ENCODE measurements around the gene CLN3.

- TF ChIP-seq CTCF (IDR thresholded peaks at IDR 0.05) (no peak), POLR2A (IDR thresholded peaks at IDR 0.05) (no peak)
These were observed 10.4 kb upstream of the CLN3 start for GRCh38 chr16:28502290-28502689.
